ENCODE results near the gene GTF3C6. TPM values are rescaled to one million over a fixed set of nuclear protein-coding genes. Genes with fewer than 3 reads are reported as not detected.

The GTF3C6 gene
- total RNA-seq, 4 donors from 2014 or later = 15.7 to 31.4 (median 25.8) TPM

DNA sequence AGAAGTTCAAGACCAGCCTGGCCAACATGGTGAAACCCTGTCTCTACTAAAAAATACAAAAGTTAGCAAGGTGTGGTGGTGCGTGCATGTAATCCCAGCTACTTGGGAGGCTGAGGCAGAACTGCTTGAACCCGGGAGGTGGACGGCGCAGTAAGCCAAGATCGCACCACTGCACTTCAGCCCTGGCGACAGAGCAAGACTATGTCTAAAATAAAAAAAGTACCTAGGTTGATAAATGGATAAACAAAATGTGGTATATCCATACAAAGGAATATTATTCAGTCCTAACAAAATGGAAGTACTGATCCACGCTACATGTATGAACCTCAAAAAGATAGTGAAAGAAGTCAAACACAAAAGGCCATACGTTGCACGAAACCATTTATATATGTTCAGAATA is 22.1 kb downstream of the GTF3C6 start:
- no peak for DNase-seq
- Histone ChIP-seq H3K4me3 (no peak overlapping the region), H3K27ac (no peak overlapping the region), H3K9me3 (no peaks in the 10 kb centered on the region), H3K36me3 (peaks cover 0 to 4% (median 0%) of the 10 kb centered on the region in 3 donors), H3K27me3 (no peaks in the 10 kb centered on the region), H3K4me1 (peaks cover 0 to 5% (median 0%) of the 10 kb centered on the region in 4 donors)
- TF ChIP-seq, protein P1, sequence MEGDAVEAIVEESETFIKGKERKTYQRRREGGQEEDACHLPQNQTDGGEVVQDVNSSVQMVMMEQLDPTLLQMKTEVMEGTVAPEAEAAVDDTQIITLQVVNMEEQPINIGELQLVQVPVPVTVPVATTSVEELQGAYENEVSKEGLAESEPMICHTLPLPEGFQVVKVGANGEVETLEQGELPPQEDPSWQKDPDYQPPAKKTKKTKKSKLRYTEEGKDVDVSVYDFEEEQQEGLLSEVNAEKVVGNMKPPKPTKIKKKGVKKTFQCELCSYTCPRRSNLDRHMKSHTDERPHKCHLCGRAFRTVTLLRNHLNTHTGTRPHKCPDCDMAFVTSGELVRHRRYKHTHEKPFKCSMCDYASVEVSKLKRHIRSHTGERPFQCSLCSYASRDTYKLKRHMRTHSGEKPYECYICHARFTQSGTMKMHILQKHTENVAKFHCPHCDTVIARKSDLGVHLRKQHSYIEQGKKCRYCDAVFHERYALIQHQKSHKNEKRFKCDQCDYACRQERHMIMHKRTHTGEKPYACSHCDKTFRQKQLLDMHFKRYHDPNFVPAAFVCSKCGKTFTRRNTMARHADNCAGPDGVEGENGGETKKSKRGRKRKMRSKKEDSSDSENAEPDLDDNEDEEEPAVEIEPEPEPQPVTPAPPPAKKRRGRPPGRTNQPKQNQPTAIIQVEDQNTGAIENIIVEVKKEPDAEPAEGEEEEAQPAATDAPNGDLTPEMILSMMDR (IDR thresholded peaks at IDR 0.05) = no peak
- no peak for TF ChIP-seq POLR2A (IDR thresholded peaks at IDR 0.05)

- H3K4me3 ChIP-seq = peak overlapping the region; percentile 67 to 80 (median 74)
- peaks cover 0 to 5% (median 0%) of the 10 kb centered on the region in 4 donors for H3K4me1 ChIP-seq
- no peak for DNase-seq
- H3K27me3 ChIP-seq = no peaks in the 10 kb centered on the region
- TF ChIP-seq, protein P1 (IDR thresholded peaks at IDR 0.05) = no peak
- TF ChIP-seq POLR2A (IDR thresholded peaks at IDR 0.05) = no peak
- peak overlapping the region; percentile 80 to 93 (median 86) for H3K27ac ChIP-seq
- H3K36me3 ChIP-seq = peaks cover 0 to 9% (median 0%) of the 10 kb centered on the region in 3 donors
- no peaks in the 10 kb centered on the region for H3K9me3 ChIP-seq
These were observed 22.7 kb downstream of the GTF3C6 start for GRCh38 chr6:110981202-110981600.

GRCh38 chr6:110990840-110991576 is 32.5 kb downstream of the GTF3C6 start:
- peaks cover 0 to 55% (median 0%) of the 10 kb centered on the region in 3 donors for H3K36me3 ChIP-seq
- H3K27me3 ChIP-seq = no peaks in the 10 kb centered on the region
- DNase-seq = no peak
- H3K4me1 ChIP-seq = no peaks in the 10 kb centered on the region
- H3K9me3 ChIP-seq = no peaks in the 10 kb centered on the region
- H3K27ac ChIP-seq = no peak overlapping the region
- TF ChIP-seq, protein P1 (IDR thresholded peaks at IDR 0.05) = no peak
- TF ChIP-seq POLR2A (IDR thresholded peaks at IDR 0.05) = no peak
- no peak overlapping the region for H3K4me3 ChIP-seq

DNA sequence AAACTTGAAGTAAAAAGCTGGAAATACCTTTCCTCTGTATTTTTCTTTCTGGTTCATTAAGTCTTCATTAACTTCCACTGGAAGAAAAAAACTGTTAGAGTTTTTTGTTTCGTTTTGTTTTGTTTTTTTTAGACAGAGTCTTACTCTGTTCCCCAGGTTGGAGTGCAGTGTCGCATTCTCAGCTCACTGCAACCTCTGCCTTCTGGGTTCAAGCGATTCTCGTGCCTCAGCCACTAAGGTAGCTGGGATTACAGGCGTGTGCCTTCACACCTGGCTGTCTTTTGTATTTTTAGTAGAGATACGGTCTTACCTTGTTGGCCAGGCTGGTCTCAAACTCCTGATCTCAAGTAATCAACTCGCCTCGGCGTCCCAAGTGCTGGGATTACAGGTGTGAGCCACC is 38.2 kb downstream of the GTF3C6 start:
- Histone ChIP-seq H3K27ac (no peak overlapping the region), H3K4me1 (no peaks in the 10 kb centered on the region), H3K9me3 (no peaks in the 10 kb centered on the region), H3K36me3 (peaks cover 0 to 72% (median 0%) of the 10 kb centered on the region in 3 donors), H3K4me3 (no peak overlapping the region), H3K27me3 (no peaks in the 10 kb centered on the region)
- TF ChIP-seq, protein P1 (IDR thresholded peaks at IDR 0.05) = no peak
- TF ChIP-seq POLR2A (IDR thresholded peaks at IDR 0.05) = no peak
- DNase-seq = no peak

GRCh38 chr6:110999634-111000270 is 41.2 kb downstream of the GTF3C6 start:
- Histone ChIP-seq H3K36me3 (peaks cover 0 to 86% (median 0%) of the 10 kb centered on the region in 3 donors), H3K4me1 (no peaks in the 10 kb centered on the region), H3K4me3 (no peak overlapping the region), H3K27ac (no peak overlapping the region), H3K27me3 (no peaks in the 10 kb centered on the region), H3K9me3 (no peaks in the 10 kb centered on the region)
- no peak for DNase-seq
- no peak for TF ChIP-seq POLR2A (IDR thresholded peaks at IDR 0.05)
- TF ChIP-seq, protein P1 (IDR thresholded peaks at IDR 0.05) = peak in 4 of 6 experiments; percentile 35 to 59 (median 56)
